ENCODE results near the gene CHST7. TPM values are rescaled to one million over a fixed set of nuclear protein-coding genes. Genes with fewer than 3 reads are reported as not detected.

The CHST7 gene
- polyA plus RNA-seq, 1 experiment, result 2.1 TPM

DNA sequence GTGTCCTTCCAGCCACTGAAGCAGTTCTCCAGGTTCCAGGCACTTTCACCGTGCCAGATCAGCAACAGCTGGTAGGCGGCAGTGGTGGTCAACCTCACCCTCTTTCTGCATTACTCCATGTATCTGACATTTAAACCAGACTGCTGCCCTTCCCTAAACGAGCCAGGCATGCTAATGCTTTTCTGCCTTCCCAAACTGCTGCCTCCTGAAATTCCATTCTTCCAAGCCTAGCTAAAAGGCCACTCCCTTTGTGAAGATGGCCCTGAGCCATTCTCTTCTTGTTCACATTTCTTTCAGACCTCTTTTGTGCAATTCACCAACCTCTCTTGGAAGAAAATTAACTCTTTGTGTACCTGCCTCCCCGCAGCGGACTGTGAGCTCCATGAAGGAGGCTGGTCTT is 73.7 kb downstream of the CHST7 start:
- DNase-seq (ENCODE audit: low read depth, low spot score), result no peak

More for the DNA sequence above, 73.7 kb downstream of the CHST7 start:
- ChIA-PET CTCF (no interaction called here), POLR2A (no interaction called here)
- H3K27me3 ChIP-seq (ENCODE audit: control insufficient read depth, insufficient read depth, low read length), result no peaks in the 10 kb centered on the region
- no peaks in the 10 kb centered on the region for H3K9me3 ChIP-seq (ENCODE audit: control insufficient read depth, insufficient read depth, low read length)
- no peak overlapping the region for H3K27ac ChIP-seq (ENCODE audit: low read depth, low read length)
- TF ChIP-seq, protein P1, sequence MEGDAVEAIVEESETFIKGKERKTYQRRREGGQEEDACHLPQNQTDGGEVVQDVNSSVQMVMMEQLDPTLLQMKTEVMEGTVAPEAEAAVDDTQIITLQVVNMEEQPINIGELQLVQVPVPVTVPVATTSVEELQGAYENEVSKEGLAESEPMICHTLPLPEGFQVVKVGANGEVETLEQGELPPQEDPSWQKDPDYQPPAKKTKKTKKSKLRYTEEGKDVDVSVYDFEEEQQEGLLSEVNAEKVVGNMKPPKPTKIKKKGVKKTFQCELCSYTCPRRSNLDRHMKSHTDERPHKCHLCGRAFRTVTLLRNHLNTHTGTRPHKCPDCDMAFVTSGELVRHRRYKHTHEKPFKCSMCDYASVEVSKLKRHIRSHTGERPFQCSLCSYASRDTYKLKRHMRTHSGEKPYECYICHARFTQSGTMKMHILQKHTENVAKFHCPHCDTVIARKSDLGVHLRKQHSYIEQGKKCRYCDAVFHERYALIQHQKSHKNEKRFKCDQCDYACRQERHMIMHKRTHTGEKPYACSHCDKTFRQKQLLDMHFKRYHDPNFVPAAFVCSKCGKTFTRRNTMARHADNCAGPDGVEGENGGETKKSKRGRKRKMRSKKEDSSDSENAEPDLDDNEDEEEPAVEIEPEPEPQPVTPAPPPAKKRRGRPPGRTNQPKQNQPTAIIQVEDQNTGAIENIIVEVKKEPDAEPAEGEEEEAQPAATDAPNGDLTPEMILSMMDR (IDR thresholded peaks at IDR 0.05; ENCODE audit: low read depth, low read length), result no peak
- no peak overlapping the region for H3K4me3 ChIP-seq (ENCODE audit: low read depth, low read length)

Small RNA genes within 50 kb of the gene (small RNA-seq; reads per million reads assigned to genes)
- gene RF00017 (ENCODE audit: insufficient read length, low read depth), result not detected

Other genes starting within 250 kb of the CHST7 start
- 4.0 and 4.1 TPM in 2 replicates for gene ZNF674, start 28.3 kb upstream of the CHST7 start, polyA plus RNA-seq (2011; rRNA removed)
- gene SLC9A7, start 185.4 kb downstream of the CHST7 start, polyA plus RNA-seq (2011; rRNA removed), result 15.3 and 16.3 TPM in 2 replicates